NCI-H345 treated with DMSO at 0.1 percent for 48 hours (cell line): ENCODE measurements around the gene LOXL3.

Experiments used
- DNase-seq: peaks from one replicate; lab custom pipeline; 2025; ENCODE audit not compliant: unreplicated experiment; lab: John Stamatoyannopoulos, UW

LOXL3 gene

GRCh38 chr2:74529357-74530238 lies 24.1 kb downstream of the LOXL3 start, which contains the start of the genes AUP1 and HTRA2:
Gene AUP1 (minus strand): TSS chr2:74529706. CDS start chr2:74529629, 77 bp downstream.
Gene HTRA2 (plus strand): TSS chr2:74529933. CDS start chr2:74530007, 74 bp downstream.
- DNase-seq = peak; percentile 96

GRCh38 chr2:74528600-74529356 lies 25.0 kb downstream of the LOXL3 start:
- no peak for DNase-seq

GRCh38 chr2:74527741-74528140 lies 26.0 kb downstream of the LOXL3 start:
- no peak for DNase-seq

GRCh38 chr2:74526649-74527230 lies 27.0 kb downstream of the LOXL3 start:
- DNase-seq = no peak

GRCh38 chr2:74525717-74526648 lies 27.8 kb downstream of the LOXL3 start, which contains the start of gene DQX1:
Gene DQX1 (minus strand): TSS chr2:74526231. CDS start chr2:74525729, 502 bp downstream.
- no peak for DNase-seq

- no peak for DNase-seq
Observed at GRCh38 chr2:74524955-74525716, 28.6 kb downstream of the LOXL3 start.

GRCh38 chr2:74524005-74524404 lies 29.7 kb downstream of the LOXL3 start:
- no peak for DNase-seq

- DNase-seq = no peak
Observed at GRCh38 chr2:74522516-74522915, 31.2 kb downstream of the LOXL3 start.

- no peak for DNase-seq
Observed at GRCh38 chr2:74516650-74517049, 37.1 kb downstream of the LOXL3 start.

GRCh38 chr2:74515981-74516633 lies 37.6 kb downstream of the LOXL3 start:
- no peak for DNase-seq

- DNase-seq = no peak
Observed at GRCh38 chr2:74515271-74515980, 38.3 kb downstream of the LOXL3 start.

GRCh38 chr2:74514368-74515270 lies 39.1 kb downstream of the LOXL3 start, which contains the start of gene TLX2:
Gene TLX2 (plus strand): TSS chr2:74514450. CDS start chr2:74514807, 357 bp downstream.
- no peak for DNase-seq

- no peak for DNase-seq
Observed at GRCh38 chr2:74513605-74514367, 40.0 kb downstream of the LOXL3 start.

- DNase-seq = no peak
Observed at GRCh38 chr2:74512744-74513604, 40.8 kb downstream of the LOXL3 start.

GRCh38 chr2:74511104-74511989 lies 42.4 kb downstream of the LOXL3 start:
- no peak for DNase-seq
